MV-4-11 (cell line): Measurements from ENCODE around the gene EIPR1.
"Not testable (repeated sequence)": the region's sequence is repeated elsewhere in the genome, so short reads cannot be mapped to it uniquely, and the experiment has no call there.

Experiments used
- DNase-seq: peaks from one replicate; lab custom pipeline; 2025; lab: John Stamatoyannopoulos, UW

Gene EIPR1

GRCh38 chr2:3403587-3404334 is 26.1 kb upstream of the EIPR1 start:
- peak; percentile 67 for DNase-seq

GRCh38 chr2:3399829-3400228 is 22.2 kb upstream of the EIPR1 start:
- DNase-seq: no peak

GRCh38 chr2:3399381-3399780 is 21.8 kb upstream of the EIPR1 start:
- DNase-seq: no peak

- DNase-seq: no peak
These were observed 21.2 kb upstream of the EIPR1 start for GRCh38 chr2:3398857-3399256.

DNA sequence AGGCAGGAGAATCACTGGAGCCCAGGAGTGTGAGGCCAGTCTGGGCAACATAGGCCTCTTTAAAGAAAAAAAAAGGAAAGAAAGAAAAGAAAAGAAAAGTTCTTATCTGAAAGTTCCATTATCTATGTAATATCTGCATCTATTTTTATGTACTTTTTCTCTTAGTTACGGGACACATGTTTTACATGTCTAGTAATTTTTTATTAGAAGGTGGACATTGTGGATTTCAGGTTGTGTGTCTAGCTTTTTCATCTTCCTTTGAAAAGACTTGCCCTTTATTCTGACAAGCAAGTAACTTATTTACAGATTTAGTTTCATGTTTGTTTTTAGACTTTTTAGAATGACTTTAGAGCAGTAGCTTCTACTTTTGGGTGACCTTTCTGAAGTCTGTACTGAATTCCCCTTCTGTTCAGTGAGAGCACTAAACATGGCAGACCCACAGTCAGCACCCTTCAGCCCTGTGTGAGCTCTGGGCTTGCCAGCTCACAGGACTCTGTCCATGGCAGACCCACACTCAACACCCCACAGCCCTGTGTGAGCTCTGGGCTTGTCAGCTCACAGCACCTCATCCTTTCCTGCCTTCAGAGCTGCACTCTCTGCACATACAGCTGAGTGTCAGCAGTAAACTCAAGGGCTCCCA is 19.4 kb upstream of the EIPR1 start:
- DNase-seq: no peak

DNA sequence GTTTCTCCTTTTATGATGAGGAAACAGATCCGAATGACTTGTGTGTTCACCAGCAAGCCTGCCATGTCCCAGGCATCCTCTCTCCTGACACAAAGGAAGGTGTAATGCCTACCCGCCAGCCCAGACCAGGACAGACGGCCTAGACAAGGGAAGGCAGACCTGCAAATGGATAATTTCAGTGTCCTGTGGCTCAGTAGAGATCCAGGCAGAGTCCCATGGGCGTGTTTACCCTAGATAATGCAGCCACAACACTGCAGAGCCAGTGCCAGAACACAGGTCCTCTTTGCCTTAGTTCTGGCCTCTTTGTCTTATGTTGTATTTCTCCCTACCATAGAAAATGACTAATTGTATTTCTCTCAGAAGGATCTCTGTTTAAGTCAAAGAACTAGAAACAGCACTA is 14.6 kb upstream of the EIPR1 start:
- DNase-seq: no peak

- DNase-seq: no peak
These were observed 12.4 kb upstream of the EIPR1 start for GRCh38 chr2:3390041-3390440.

DNA sequence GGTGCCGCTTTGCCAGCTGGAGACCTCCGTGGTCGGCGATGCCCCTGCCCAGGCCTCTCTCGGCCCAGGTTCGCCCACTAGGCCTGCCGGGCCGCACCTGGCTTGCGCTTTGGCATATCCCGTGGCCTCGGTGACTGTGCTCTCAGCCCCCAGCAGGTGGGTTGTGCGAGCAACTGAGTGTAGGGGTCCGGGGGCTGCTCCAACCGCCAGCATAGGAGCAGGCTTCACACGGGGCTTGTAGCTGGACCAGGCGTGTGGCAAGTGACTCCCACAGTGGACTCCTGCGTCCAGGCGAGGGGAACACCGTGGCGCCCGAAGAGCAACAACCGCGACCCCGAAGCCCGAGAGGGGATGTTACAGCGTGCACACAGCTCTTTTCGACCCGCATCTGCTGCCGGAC is 11.6 kb upstream of the EIPR1 start:
- no peak for DNase-seq

DNA sequence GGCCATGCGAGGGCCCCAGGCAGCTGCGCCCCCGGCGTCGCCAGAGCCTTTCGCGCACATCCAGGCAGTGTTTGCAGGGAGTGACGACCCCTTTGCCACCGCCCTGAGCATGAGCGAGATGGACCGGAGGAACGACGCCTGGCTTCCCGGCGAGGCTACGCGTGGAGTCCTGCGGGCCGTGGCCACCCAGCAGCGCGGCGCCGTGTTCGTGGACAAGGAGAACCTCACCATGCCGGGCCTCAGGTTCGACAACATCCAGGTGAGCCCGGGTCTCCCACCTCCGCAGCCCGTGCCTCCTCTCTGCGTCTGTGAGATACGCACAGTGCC is 10.8 kb upstream of the EIPR1 start:
- DNase-seq: no peak

GRCh38 chr2:3387644-3388411 is 10.2 kb upstream of the EIPR1 start:
- no peak for DNase-seq

GRCh38 chr2:3387011-3387410 is 9.4 kb upstream of the EIPR1 start:
- no peak for DNase-seq

DNA sequence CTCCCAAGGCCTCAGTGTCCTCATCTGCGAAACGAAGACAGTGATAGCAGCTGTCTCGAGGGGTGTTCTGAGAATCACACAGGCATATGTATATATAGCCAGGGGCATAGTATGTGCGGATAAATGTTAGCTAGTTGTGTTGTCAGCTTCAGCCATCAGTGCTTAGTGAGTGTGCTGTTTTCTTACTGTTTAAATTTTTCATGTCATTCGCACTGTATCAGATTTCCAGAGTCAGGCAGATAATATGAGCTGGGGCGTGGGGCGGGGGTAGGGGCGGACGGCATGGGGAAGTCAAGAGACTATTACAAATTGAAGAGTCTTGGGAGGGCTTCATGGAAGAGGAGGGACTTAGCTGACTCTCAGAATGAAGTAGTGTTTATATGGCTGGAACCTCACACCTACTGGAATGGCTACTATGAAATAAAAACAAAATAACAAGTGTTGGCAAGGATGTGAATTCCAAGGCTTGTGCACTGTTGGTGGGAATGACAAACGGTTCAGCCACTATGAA is 8.9 kb upstream of the EIPR1 start:
- no peak for DNase-seq

GRCh38 chr2:3379647-3380534 is 2.3 kb upstream of the EIPR1 start, which contains the start of gene TRAPPC12:
TSS of gene TRAPPC12 (plus strand) at chr2:3379694. CDS start at chr2:3387624, 7,930 bp downstream.
- peak; percentile 85 for DNase-seq

DNA sequence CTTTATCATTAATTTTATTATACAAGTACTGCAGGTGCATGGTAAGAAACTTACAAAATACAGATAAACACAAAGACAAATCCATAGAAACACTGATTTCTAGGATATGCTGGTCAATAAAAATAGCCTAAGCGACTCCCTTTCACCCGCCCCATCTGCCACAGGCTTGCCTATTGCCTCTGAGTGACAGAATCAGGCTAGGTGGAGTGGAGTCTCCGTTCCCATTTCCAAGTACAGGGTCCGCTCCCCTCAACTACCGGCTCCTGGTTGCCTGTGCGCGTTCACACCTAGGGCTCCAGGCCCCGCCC is 1.7 kb upstream of the EIPR1 start:
- no peak for DNase-seq

DNA sequence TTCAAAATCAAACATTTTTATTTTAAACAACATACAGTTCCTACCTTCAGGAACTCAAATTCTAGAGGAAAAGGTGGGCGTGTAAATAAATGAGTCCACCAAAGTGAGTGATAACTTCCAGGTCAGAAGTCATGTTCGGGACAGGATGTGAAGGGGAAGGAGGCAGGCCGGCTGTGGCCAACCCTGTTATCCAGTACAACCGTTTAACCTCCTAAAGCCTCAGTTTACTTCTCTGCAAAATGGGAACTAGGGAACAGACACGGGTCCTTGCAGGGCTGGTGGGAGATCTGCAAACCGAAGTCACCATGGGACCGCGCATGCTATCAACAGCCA is 373 bp downstream of the EIPR1 start:
- DNase-seq: peak; percentile 45

DNA sequence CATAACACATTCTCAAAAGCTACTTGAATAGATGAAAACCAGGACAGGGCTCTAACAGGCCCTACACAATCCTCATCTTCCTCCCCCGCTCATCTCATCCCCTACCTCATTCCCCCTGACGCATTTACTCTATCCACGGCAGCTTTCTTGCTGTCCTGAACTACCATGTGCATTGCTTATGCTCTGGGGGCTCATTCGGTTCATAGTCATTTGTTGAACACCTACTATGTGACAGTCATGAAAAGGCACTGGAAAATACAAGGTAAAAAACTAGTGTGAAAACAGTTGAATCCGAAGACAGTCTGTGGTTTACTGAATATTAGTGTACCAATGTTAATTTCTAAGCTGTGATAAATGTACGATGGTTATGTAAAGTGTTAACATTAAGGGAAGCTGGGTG is 797 bp downstream of the EIPR1 start:
- DNase-seq: no peak

GRCh38 chr2:3369340-3370181 is 8.1 kb downstream of the EIPR1 start:
- DNase-seq: not testable (repeated sequence)

DNA sequence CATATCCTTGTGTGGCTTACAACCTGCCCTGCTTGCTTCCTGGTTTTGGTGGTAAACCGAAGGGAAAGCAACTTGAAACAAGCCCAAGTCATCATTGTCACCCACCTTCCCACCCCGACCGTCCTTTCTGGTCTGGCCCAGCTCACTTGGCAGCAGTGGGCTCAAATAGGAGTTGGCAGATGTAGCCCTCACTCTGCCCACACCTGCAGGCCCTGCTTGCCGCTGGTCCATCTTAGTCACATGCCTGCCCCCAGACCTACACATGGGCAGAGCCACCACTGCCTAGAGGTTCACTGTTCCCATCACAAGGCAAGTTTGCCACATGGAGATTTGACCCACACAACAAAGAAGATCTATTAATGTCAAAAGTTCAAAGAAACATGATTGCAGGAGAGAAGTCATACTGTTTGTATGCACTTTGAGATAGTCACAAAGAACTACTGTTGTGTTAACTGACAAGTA is 9.3 kb downstream of the EIPR1 start:
- no peak for DNase-seq

- no peak for DNase-seq
These were observed 12.4 kb downstream of the EIPR1 start for GRCh38 chr2:3365219-3365618.

DNA sequence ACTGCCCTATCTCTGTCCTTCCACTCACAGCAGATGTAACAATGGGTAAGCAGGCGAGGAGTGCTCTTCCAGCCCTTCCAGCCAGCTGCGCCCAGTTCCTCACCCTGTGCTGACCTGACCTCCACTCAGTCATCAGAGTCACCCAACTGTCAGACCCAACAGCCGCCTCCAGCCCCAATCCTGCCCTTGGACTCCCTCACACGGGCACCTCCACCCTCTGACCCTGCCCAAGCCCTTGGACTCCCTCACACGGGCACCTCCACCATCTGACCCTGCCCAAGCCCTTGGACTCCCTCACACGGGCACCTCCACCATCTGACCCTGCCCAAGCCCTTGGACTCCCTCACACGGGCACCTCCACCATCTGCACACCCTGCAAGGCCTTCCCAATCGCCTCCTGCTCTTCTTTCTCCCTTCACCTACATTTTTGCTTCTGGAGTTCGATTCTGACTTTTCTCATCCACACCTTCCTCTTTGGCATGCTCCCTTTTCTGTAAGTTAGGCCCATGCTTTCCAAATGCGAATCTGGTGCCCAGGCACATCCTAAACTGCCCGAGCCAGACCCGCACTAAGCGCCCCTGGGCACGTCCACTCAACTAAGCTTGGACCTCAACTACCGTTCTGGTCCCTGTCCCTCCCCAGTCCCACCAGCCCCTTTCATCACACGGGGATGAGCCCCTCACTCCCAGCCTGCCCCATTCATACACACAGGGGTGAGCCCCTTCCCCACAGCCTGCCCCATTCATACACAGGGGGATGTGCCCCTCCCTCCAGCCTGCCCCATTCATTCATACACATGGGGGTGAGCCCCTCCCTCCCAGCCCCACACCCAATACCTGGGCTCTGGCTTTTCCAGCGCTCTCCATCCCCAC is 15.9 kb downstream of the EIPR1 start:
- DNase-seq: no peak
